ENCODE data around the gene SLC24A4.
"Not testable (repeated sequence)": the region's sequence is repeated elsewhere in the genome, so short reads cannot be mapped to it uniquely, and the experiment has no call there.

SLC24A4 gene

GRCh38 chr14:92528486-92529100 lies 205.6 kb downstream of the SLC24A4 start:
- no peak for TF ChIP-seq CTCF (IDR thresholded peaks at IDR 0.05; ENCODE audit: borderline replicate concordance, insufficient read depth, low read depth, low read length)
- no peak overlapping the region for H3K4me3 ChIP-seq (ENCODE audit: low read depth, low read length)

GRCh38 chr14:92529903-92530302 lies 206.9 kb downstream of the SLC24A4 start:
- H3K4me3 ChIP-seq (ENCODE audit: low read depth, low read length) = no peak overlapping the region
- no peak for TF ChIP-seq CTCF (IDR thresholded peaks at IDR 0.05; ENCODE audit: borderline replicate concordance, insufficient read depth, low read depth, low read length)

GRCh38 chr14:92531106-92531873 lies 208.3 kb downstream of the SLC24A4 start:
- no peak overlapping the region for H3K4me3 ChIP-seq (ENCODE audit: low read depth, low read length)

GRCh38 chr14:92532490-92533163 lies 209.7 kb downstream of the SLC24A4 start:
- no peak overlapping the region for H3K4me3 ChIP-seq (ENCODE audit: low read depth, low read length)
- TF ChIP-seq CTCF (IDR thresholded peaks at IDR 0.05; ENCODE audit: borderline replicate concordance, insufficient read depth, low read depth, low read length) = no peak

More at GRCh38 chr14:92531106-92531873, 208.3 kb downstream of the SLC24A4 start:
- TF ChIP-seq CTCF (IDR thresholded peaks at IDR 0.05; ENCODE audit: borderline replicate concordance, insufficient read depth, low read depth, low read length) = no peak

GRCh38 chr14:92534932-92535643 lies 212.1 kb downstream of the SLC24A4 start:
- no peak for TF ChIP-seq CTCF (IDR thresholded peaks at IDR 0.05; ENCODE audit: borderline replicate concordance, insufficient read depth, low read depth, low read length)
- no peak overlapping the region for H3K4me3 ChIP-seq (ENCODE audit: low read depth, low read length)

- not testable (repeated sequence) for H3K4me3 ChIP-seq (ENCODE audit: low read depth, low read length)
These were observed 213.3 kb downstream of the SLC24A4 start for GRCh38 chr14:92536231-92536630.

GRCh38 chr14:92538412-92538985 lies 215.5 kb downstream of the SLC24A4 start:
- no peak for TF ChIP-seq CTCF (IDR thresholded peaks at IDR 0.05; ENCODE audit: borderline replicate concordance, insufficient read depth, low read depth, low read length)
- H3K4me3 ChIP-seq (ENCODE audit: low read depth, low read length) = no peak overlapping the region
